ENCODE measurements around the gene PDE4C.

Gene PDE4C

DNA sequence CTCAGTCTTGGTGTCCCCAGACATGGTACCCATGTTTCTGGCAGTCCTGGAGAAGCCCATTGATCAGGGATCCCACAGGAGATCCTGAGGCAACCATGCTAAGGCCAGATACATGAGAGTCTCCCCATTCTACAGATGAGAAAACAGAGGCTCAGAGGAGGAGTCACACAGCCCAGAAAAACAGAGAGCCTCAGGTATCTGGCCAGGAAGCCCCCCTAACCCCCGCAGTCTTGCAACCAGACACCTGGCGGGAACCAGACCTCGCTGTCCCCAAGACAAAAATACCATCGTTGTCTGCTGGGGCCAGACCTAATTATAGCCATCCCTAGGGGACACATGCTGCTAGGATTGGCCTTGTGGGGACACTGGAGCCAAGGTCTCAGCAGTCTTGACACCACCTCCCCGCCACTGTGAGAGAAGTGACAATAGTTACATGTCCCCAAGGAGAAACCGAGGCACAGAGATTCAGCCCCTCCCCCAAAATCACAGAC lies 1.6 kb upstream of the PDE4C start:
- no peak for TF ChIP-seq POLR2AphosphoS5 (IDR thresholded peaks at IDR 0.05; ENCODE audit: low read depth, low read length)
- no peak for TF ChIP-seq REST (IDR thresholded peaks at IDR 0.05; ENCODE audit: insufficient read depth in 1 of 2, low read depth in 2 of 2, low read length in 2 of 2)
- no peak for TF ChIP-seq SIN3A (IDR thresholded peaks at IDR 0.05; ENCODE audit: borderline replicate concordance, insufficient read depth, low read length)
- no peak for TF ChIP-seq FOXP2 (optimal IDR thresholded peaks at IDR 0.05; ENCODE audit: borderline replicate concordance, extremely low read depth, extremely low read length, insufficient read depth)
- no peak for TF ChIP-seq TAF1 (IDR thresholded peaks at IDR 0.05; ENCODE audit: borderline replicate concordance, insufficient read depth, low read length)

GRCh38 chr19:18226956-18227780 lies 930 bp upstream of the PDE4C start:
- no peak for TF ChIP-seq REST (IDR thresholded peaks at IDR 0.05; ENCODE audit: insufficient read depth in 1 of 2, low read depth in 2 of 2, low read length in 2 of 2)

DNA sequence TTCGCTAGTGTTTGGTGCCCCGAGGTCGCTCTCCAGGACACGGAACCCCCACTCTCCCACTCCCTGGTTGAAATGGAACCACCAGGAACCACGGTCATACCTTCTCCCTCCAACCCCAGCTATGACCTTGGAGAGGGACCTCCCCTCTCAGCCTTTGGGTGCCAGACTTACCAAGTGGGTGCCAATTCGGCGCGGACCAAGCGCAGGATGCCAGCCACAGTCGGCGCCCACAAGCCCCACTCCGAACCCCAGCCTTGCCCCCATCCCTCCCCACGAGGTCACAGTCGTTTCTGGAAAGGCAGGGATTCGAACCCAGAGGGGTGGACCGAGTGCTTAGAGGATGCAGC lies 910 bp downstream of the PDE4C start:
- TF ChIP-seq SIN3A (IDR thresholded peaks at IDR 0.05; ENCODE audit: borderline replicate concordance, insufficient read depth, low read length) (no peak), REST (IDR thresholded peaks at IDR 0.05; ENCODE audit: insufficient read depth in 1 of 2, low read depth in 2 of 2, low read length in 2 of 2) (no peak), FOXP2 (optimal IDR thresholded peaks at IDR 0.05; ENCODE audit: borderline replicate concordance, extremely low read depth, extremely low read length, insufficient read depth) (no peak), TAF1 (IDR thresholded peaks at IDR 0.05; ENCODE audit: borderline replicate concordance, insufficient read depth, low read length) (no peak), POLR2AphosphoS5 (IDR thresholded peaks at IDR 0.05; ENCODE audit: low read depth, low read length) (no peak)

DNA sequence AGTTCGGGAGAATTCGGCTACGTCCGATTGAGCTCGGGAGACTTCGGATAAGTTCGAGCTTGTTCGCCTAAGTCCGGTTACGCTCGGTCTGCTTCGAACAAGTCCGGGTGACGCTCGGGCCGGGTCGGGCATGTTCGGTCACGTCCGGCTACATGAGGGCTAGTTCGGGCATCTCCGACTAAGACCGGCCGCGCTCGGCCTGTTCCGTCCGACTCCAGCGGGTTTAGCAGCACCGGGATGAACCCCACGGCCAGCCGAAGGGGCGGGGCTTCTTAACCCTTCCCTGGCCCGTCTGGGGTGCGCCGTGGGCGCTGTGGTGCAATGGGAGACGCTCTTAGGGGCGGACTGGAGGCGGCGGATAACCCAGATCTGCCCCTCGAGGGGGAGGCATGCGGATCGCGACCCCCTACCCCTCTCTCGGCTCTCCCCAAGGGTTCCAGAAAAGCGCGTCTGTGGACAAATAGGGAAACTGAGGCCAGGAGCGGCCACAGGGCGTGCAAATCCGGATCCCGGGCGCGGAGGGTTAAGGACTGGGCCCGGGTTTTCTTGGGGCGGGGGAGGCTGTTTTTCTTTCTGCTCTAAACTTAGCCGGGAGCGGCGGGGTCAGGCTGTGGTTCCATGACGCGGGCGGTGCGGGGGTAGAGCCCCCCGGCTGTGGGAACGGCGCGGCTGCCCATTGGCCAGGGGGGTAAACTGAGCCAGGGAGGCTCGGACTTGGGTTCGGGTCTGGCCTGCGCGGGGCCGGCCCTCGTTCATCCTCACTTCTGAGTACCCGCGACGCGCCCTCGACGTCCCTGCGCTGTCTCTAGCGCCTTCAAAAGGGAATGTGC lies 1.5 kb downstream of the PDE4C start:
- TF ChIP-seq POLR2AphosphoS5 (IDR thresholded peaks at IDR 0.05; ENCODE audit: low read depth, low read length) = no peak
- no peak for TF ChIP-seq TAF1 (IDR thresholded peaks at IDR 0.05; ENCODE audit: borderline replicate concordance, insufficient read depth, low read length)
- TF ChIP-seq REST (IDR thresholded peaks at IDR 0.05; ENCODE audit: insufficient read depth in 1 of 2, low read depth in 2 of 2, low read length in 2 of 2) = no peak; a peak in 1 of 4 replicates
- no peak for TF ChIP-seq FOXP2 (optimal IDR thresholded peaks at IDR 0.05; ENCODE audit: borderline replicate concordance, extremely low read depth, extremely low read length, insufficient read depth)
- no peak for TF ChIP-seq SIN3A (IDR thresholded peaks at IDR 0.05; ENCODE audit: borderline replicate concordance, insufficient read depth, low read length)
